ENCODE data around the gene STPG3. TPM values are rescaled to one million over a fixed set of nuclear protein-coding genes. Genes with fewer than 3 reads are reported as not detected.
A peak's percentile ranks its signal among the peaks of the same experiment; 100 is the strongest.

The STPG3 gene
- total and polyA plus RNA-seq, 9 donors = 0.15 to 0.79 (median 0.33) TPM; not detected in 2

- Histone ChIP-seq H3K36me3 (ENCODE audit: control insufficient read depth, insufficient read depth, low read length) (peaks cover 19% of the 10 kb centered on the region), H3K27me3 (ENCODE audit: control insufficient read depth, insufficient read depth, low read length) (peaks cover 45% of the 10 kb centered on the region), H3K9me3 (replicated peaks; ENCODE audit: control insufficient read depth, low read depth, low read length) (no peaks in the 10 kb centered on the region), H3K4me1 (ENCODE audit: control insufficient read depth, insufficient read depth, low read length) (peaks cover 52% of the 10 kb centered on the region), H3K27ac (ENCODE audit: low read length) (peak overlapping the region; percentile 94), H3K4me3 (ENCODE audit: low read length) (peak overlapping the region; percentile 33)
- WGBS (ENCODE audit: insufficient coverage) = 26% methylated on average over 15 of the region's 30 CpGs
- DNase-seq = peak; percentile 95
Measured at GRCh38 chr9:137276473-137277328, 25.6 kb downstream of the STPG3 start.

- peak within 1 kb of the TSS; percentile 94 for H3K27ac ChIP-seq (ENCODE audit: low read length)
- peak within 1 kb of the TSS; percentile 33 for H3K4me3 ChIP-seq (ENCODE audit: low read length)
- no peaks in the 10 kb centered on the region for H3K9me3 ChIP-seq (replicated peaks; ENCODE audit: control insufficient read depth, low read depth, low read length)
- H3K4me1 ChIP-seq (ENCODE audit: control insufficient read depth, insufficient read depth, low read length) = peaks cover 58% of the 10 kb centered on the region
- 4% methylated on average over 17 of the region's 25 CpGs for WGBS (ENCODE audit: insufficient coverage)
- DNase-seq = peak; percentile 86
- peaks cover 11% of the 10 kb centered on the region for H3K36me3 ChIP-seq (ENCODE audit: control insufficient read depth, insufficient read depth, low read length)
- H3K27me3 ChIP-seq (ENCODE audit: control insufficient read depth, insufficient read depth, low read length) = peaks cover 48% of the 10 kb centered on the region
Measured at GRCh38 chr9:137277329-137278041, 26.4 kb downstream of the STPG3 start, which contains the start of gene TOR4A. Gene TOR4A (plus strand): TSS chr9:137277726. CDS start chr9:137278690, 964 bp downstream.

- no peaks in the 10 kb centered on the region for H3K9me3 ChIP-seq (replicated peaks; ENCODE audit: control insufficient read depth, low read depth, low read length)
- peak overlapping the region; percentile 33 for H3K4me3 ChIP-seq (ENCODE audit: low read length)
- H3K4me1 ChIP-seq (ENCODE audit: control insufficient read depth, insufficient read depth, low read length) = peaks cover 62% of the 10 kb centered on the region
- DNase-seq = peak; percentile 30
- peaks cover 48% of the 10 kb centered on the region for H3K27me3 ChIP-seq (ENCODE audit: control insufficient read depth, insufficient read depth, low read length)
- WGBS (ENCODE audit: insufficient coverage) = 5% methylated on average over 43 of the region's 54 CpGs
- peaks cover 4% of the 10 kb centered on the region for H3K36me3 ChIP-seq (ENCODE audit: control insufficient read depth, insufficient read depth, low read length)
- peak overlapping the region; percentile 94 for H3K27ac ChIP-seq (ENCODE audit: low read length)
Measured at GRCh38 chr9:137278061-137278701, 27.1 kb downstream of the STPG3 start.

GRCh38 chr9:137278721-137279711 is 27.9 kb downstream of the STPG3 start:
- peaks cover 58% of the 10 kb centered on the region for H3K4me1 ChIP-seq (ENCODE audit: control insufficient read depth, insufficient read depth, low read length)
- 48% methylated on average over 132 of the region's 139 CpGs for WGBS (ENCODE audit: insufficient coverage)
- H3K36me3 ChIP-seq (ENCODE audit: control insufficient read depth, insufficient read depth, low read length) = no peaks in the 10 kb centered on the region
- no peak for DNase-seq
- no peak overlapping the region for H3K4me3 ChIP-seq (ENCODE audit: low read length)
- H3K27me3 ChIP-seq (ENCODE audit: control insufficient read depth, insufficient read depth, low read length) = peaks cover 51% of the 10 kb centered on the region
- H3K27ac ChIP-seq (ENCODE audit: low read length) = no peak overlapping the region
- H3K9me3 ChIP-seq (replicated peaks; ENCODE audit: control insufficient read depth, low read depth, low read length) = no peaks in the 10 kb centered on the region

GRCh38 chr9:137279741-137280473 is 28.8 kb downstream of the STPG3 start:
- no peak for DNase-seq
- no peak overlapping the region for H3K27ac ChIP-seq (ENCODE audit: low read length)
- H3K4me1 ChIP-seq (ENCODE audit: control insufficient read depth, insufficient read depth, low read length) = peaks cover 51% of the 10 kb centered on the region
- H3K4me3 ChIP-seq (ENCODE audit: low read length) = no peak overlapping the region
- peaks cover 53% of the 10 kb centered on the region for H3K27me3 ChIP-seq (ENCODE audit: control insufficient read depth, insufficient read depth, low read length)
- no peaks in the 10 kb centered on the region for H3K9me3 ChIP-seq (replicated peaks; ENCODE audit: control insufficient read depth, low read depth, low read length)
- WGBS (ENCODE audit: insufficient coverage) = 63% methylated on average over 29 of the region's 41 CpGs
- no peaks in the 10 kb centered on the region for H3K36me3 ChIP-seq (ENCODE audit: control insufficient read depth, insufficient read depth, low read length)

GRCh38 chr9:137280474-137281344 is 29.6 kb downstream of the STPG3 start:
- Histone ChIP-seq H3K4me1 (ENCODE audit: control insufficient read depth, insufficient read depth, low read length) (peaks cover 46% of the 10 kb centered on the region), H3K4me3 (ENCODE audit: low read length) (no peak overlapping the region), H3K9me3 (replicated peaks; ENCODE audit: control insufficient read depth, low read depth, low read length) (no peaks in the 10 kb centered on the region), H3K27me3 (ENCODE audit: control insufficient read depth, insufficient read depth, low read length) (peaks cover 53% of the 10 kb centered on the region), H3K27ac (ENCODE audit: low read length) (no peak overlapping the region), H3K36me3 (ENCODE audit: control insufficient read depth, insufficient read depth, low read length) (no peaks in the 10 kb centered on the region)
- WGBS (ENCODE audit: insufficient coverage) = 10% methylated on average over 70 of the region's 85 CpGs
- peak; percentile 22 for DNase-seq

GRCh38 chr9:137281345-137282116 is 30.4 kb downstream of the STPG3 start:
- WGBS (ENCODE audit: insufficient coverage) = 8% methylated on average over 22 of the region's 39 CpGs
- Histone ChIP-seq H3K4me1 (ENCODE audit: control insufficient read depth, insufficient read depth, low read length) (peaks cover 37% of the 10 kb centered on the region), H3K36me3 (ENCODE audit: control insufficient read depth, insufficient read depth, low read length) (no peaks in the 10 kb centered on the region), H3K4me3 (ENCODE audit: low read length) (no peak overlapping the region), H3K27me3 (ENCODE audit: control insufficient read depth, insufficient read depth, low read length) (peaks cover 50% of the 10 kb centered on the region), H3K9me3 (replicated peaks; ENCODE audit: control insufficient read depth, low read depth, low read length) (no peaks in the 10 kb centered on the region), H3K27ac (ENCODE audit: low read length) (no peak overlapping the region)
- DNase-seq = peak; percentile 21

GRCh38 chr9:137286975-137287383 is 35.9 kb downstream of the STPG3 start:
- DNase-seq = no peak
- peaks cover 5% of the 10 kb centered on the region for H3K27me3 ChIP-seq (ENCODE audit: control insufficient read depth, insufficient read depth, low read length)
- H3K9me3 ChIP-seq (replicated peaks; ENCODE audit: control insufficient read depth, low read depth, low read length) = no peaks in the 10 kb centered on the region
- WGBS (ENCODE audit: insufficient coverage) = 49% methylated on average over 11 of the region's 14 CpGs
- peaks cover 7% of the 10 kb centered on the region for H3K4me1 ChIP-seq (ENCODE audit: control insufficient read depth, insufficient read depth, low read length)
- H3K4me3 ChIP-seq (ENCODE audit: low read length) = no peak overlapping the region
- no peak overlapping the region for H3K27ac ChIP-seq (ENCODE audit: low read length)
- H3K36me3 ChIP-seq (ENCODE audit: control insufficient read depth, insufficient read depth, low read length) = no peaks in the 10 kb centered on the region

Measured in muscle of leg (tissue), 11 donors.